HG03025 (cell line): ENCODE measurements around the gene CFAP52.
"Not testable (repeated sequence)": the region's sequence is repeated elsewhere in the genome, so short reads cannot be mapped to it uniquely, and the experiment has no call there.

ENCODE experiments used
- ATAC-seq: cut with Tn5 transposase; IDR thresholded peaks from one replicate; pipeline ENCODE4 v1.9.1; 2021; ENCODE audit warnings: mild to moderate bottlenecking, moderate library complexity; ENCODE audit not compliant: unreplicated experiment, low FRiP score

Gene CFAP52

GRCh38 chr17:9644910-9645751 is 68.7 kb downstream of the CFAP52 start, which contains the start of gene USP43:
TSS of gene USP43 (plus strand) at chr17:9645517. CDS start at chr17:9645633, 116 bp downstream.
- no peak for ATAC-seq

DNA sequence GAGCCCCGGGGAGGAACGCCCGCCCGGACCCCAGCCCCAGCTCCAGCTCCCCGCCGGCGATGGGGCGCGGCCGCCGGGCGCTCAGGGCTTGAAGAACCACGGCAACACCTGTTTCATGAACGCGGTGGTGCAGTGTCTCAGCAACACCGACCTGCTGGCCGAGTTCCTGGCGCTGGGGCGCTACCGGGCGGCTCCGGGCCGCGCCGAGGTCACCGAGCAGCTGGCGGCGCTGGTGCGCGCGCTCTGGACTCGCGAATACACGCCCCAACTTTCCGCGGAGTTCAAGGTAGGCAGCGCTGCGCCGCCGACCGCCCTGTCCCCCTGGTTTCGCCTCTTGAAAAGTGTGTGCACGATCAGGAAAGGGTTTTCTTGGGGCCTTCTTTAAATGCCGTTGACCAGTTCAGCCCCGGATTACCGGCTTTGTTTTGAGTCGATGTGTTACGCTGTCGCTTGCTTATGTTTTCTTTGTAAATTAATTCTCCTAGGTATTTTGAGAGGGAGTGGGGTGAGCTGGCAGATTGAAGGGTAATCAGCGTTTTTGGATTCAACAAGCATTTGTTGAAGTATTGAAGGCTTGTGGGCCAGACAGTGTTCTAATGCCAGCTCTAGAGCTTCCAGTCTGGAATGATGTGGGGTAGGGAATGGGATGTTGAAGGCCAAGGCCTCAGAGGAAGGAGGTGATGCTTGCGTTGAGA is 69.6 kb downstream of the CFAP52 start:
- ATAC-seq: no peak

- ATAC-seq: no peak
Measured at GRCh38 chr17:9646546-9646885, 70.1 kb downstream of the CFAP52 start.

- no peak for ATAC-seq
Measured at GRCh38 chr17:9647014-9647413, 70.6 kb downstream of the CFAP52 start.

DNA sequence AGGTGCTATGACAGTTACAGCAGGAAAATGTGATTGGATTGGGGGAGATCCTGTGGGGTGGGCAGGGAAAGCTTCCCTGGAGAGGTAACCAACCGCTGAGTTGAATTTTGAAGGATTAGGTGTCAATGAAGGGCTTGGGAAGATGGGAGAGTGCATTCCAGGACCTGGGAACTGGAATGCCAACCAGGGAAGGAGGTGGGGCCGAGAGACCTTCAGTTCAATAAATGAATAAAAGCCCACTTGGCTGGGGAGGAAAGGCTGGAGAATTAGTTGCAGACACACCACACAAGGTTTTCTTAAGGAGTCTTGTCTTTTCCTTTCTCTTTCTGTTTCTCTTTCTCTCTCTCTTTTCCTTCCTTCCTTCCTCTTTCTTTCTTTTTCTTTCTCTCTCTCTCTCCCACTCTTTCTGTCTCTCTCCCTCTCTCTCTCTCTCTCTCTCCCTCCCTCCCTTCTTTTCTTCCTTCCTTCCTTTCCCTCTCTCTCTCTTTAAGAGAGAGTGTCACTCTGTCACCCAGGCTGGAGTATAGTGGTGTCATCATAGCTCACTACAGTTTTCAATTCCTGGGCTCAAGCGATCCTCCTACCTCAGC is 72.2 kb downstream of the CFAP52 start:
- no peak for ATAC-seq

DNA sequence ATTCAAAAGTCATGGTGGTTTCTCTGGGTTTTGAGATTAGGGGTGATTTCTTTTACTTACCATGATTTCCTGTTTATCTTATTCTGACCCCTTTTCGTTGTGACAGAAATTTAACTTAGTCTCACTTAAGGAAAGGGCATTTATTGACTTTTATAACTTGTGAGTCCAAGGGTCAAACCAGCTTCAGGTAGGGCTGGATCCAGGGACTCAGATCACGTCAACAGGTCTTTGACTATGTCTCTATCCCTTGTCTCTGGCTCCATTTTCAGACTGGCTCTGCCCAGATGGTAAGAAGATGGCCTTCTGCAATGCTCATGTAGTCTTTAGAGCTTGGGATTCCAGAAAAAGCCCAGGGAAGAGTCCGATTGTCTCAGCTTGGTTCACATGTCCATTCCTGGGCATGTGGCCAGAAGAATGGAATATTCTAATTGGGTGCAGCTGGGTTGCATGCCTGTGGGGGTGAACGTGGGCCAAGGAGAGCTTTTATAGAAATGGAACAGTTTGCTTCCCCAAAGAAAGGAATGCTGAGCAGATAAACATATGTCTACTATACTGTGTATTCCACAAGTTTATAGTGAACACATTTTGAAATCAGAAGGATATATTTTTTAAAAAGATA is 82.3 kb downstream of the CFAP52 start:
- no peak for ATAC-seq

DNA sequence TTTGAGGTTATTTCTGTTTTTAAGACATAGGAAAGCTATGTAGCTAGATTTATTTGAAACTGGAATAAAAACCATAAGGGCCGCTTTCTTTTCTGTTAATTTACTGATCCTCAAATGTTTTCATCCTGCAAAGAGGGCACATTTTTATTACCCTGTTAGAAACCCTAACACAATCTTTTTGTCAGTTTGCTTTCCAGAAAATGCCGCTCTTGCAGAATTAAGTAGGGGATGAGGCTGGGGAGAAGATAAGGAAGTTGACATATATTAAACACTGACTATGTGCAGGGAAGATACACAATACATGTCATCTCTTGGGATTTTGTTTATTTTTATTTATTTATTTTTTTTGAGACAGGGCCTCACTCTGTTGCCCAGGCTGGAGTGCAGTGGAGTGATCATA is 84.6 kb downstream of the CFAP52 start:
- no peak for ATAC-seq

DNA sequence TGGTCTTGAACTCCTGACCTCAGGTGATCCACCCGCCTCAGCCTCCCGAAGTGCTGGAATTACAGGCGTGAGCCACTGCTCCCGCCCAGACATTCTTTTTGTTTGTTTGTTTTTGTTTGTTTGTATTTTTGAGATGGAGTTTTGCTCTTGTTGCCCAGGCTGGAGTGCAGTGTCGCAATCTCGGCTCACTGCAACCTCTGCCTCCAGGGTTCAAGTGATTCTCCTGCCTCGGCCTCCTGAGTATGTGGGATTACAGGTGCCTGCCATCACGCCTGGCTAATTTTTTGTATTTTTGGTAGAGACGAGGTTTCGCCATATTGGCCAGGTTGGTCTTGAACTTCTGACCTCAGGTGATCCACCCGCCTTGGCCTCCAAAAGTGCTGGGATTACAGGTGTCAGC is 87.1 kb downstream of the CFAP52 start:
- not testable (repeated sequence) for ATAC-seq

DNA sequence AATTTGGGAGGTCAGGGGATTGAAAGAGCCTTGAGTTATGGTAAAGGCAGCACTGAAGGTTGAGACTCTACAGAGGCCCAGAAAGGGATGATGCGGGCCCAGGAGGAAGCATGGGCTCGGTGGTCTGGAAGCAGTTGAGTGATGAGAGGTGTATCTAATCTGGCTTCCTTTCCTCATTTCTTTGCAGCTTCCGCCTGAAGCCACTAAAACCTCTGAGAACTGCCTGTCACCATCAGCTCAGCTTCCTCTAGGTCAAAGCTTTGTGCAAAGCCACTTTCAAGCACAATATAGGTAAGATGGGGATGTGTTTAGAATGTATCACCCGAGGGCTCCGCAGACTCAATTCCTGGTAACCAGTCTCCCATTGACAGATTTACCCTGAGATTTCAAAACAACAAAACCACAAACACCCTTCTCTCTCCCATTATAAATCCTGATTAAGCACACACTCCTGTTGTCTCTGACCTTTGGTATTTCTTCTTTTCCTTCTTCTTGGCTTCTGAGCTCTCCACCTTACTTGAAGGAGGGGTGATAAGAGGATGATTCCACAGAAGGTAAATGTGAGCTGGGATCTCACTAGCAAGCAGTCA is 90.1 kb downstream of the CFAP52 start:
- ATAC-seq: no peak

DNA sequence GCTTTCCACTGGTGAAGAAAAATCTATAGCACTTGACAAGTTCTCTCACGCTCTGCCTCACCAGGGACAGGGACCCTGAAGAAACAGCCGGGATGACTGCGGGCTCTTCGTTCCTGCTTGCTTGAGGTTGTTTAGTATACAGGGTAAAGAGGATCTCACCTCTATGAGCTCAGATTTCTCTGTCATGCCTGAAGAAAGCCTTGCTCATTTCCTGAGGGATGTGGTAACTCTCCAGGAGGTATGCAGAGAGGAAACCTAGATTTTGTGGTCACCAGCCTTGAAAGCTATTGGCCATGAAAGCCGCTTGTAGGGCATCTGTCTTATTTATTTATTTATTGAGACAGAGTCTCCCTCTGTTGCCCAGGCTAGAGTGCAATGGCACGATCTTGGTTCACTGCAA is 92.1 kb downstream of the CFAP52 start:
- ATAC-seq: no peak

GRCh38 chr17:9669551-9670008 is 93.1 kb downstream of the CFAP52 start:
- ATAC-seq: no peak

DNA sequence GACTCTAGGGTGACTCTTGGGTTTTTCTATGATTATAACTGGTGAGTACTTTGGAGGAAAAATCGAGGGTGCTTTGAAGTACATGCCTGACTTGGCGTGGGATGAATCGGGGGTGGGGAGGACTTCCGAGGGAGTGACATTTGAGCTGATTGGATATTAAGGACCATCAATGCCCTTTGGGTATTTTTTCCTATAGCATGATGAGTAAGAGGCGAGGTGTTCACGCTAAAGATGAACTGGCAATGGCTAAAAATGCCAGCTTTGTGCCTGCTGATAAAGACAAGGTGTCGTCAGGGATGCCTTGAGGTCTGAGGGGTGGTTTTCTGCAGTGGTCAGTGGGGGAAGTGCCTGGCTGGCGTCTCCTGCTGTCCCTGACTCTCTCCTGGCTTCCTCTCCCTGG is 94.2 kb downstream of the CFAP52 start:
- no peak for ATAC-seq

GRCh38 chr17:9671559-9671958 is 95.1 kb downstream of the CFAP52 start:
- no peak for ATAC-seq

DNA sequence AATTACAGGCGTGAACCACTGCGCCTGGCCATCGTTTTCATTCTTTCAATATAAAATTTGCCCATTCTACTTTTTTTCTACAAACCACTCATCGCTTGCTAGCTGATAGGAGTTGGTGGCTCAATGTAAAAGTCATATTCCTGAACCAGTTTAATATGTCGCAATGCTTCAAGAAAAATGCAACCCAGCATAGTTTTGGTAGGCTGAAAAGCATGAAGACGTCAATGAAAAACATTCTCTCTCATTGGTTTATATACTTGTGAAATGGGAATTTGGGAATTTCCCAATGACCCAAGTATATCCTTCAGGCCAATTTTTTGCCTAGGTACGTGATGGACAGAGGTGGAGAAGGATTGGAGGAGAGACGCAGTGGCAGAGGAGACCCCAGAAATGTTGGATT is 95.8 kb downstream of the CFAP52 start:
- no peak for ATAC-seq

- no peak for ATAC-seq
Measured at GRCh38 chr17:9672691-9673090, 96.2 kb downstream of the CFAP52 start.

GRCh38 chr17:9676084-9676483 is 99.6 kb downstream of the CFAP52 start:
- no peak for ATAC-seq

GRCh38 chr17:9676820-9677310 is 100.4 kb downstream of the CFAP52 start:
- ATAC-seq: no peak

DNA sequence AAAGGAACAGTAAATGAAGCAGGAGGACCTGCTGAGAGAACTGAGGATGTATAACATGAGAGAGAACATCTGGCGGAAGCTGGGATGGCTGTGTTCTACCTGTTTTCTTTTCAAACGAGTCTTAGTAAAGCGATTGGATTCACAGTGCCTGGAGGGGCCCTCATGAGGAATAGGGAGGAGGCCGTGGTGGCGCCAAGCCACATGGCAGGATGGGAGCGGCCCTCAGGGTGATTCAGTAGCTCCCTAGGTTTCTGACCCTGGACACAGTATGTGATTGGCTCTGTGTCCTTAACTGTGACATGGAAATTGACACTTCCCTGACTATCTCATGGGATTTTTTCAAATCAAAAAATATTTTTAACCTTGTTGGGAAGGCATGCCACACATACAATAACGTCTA is 101.0 kb downstream of the CFAP52 start:
- no peak for ATAC-seq

- ATAC-seq: no peak
Measured at GRCh38 chr17:9677896-9678295, 101.5 kb downstream of the CFAP52 start.

- ATAC-seq: no peak
Measured at GRCh38 chr17:9684955-9685621, 108.6 kb downstream of the CFAP52 start.
